Suprapubic skin (tissue), 3 donors: ENCODE measurements around the gene SHISA8.

Experiments
- EP300 ChIP-seq: sonication (generic); formaldehyde crosslinking; IDR thresholded peaks from one replicate; pipeline ENCODE4 v1.6.1; 2017; ENCODE audit warnings: antibody characterized with exemption
- POLR2A ChIP-seq, 2 donors: fragments of 450-650 bp; IDR thresholded peaks; one replicate each; pipeline ENCODE4 v1.6.1; 2017; ENCODE audit warnings: antibody characterized with exemption in 2 of 2, mild to moderate bottlenecking in 2 of 2, moderate library complexity in 2 of 2
- TF ChIP-seq, protein P1 (sequence below), 2 donors: fragments of 200-600 bp in 1 of 2; fragments of 450-650 bp in 1 of 2; sonication (generic) in 1 of 2; IDR thresholded peaks; one replicate each; pipeline ENCODE4 v1.5.1; 2016 to 2019; ENCODE audit warnings: antibody characterized with exemption in 2 of 2, mild to moderate bottlenecking in 1 of 2, moderate library complexity in 1 of 2

DNA sequence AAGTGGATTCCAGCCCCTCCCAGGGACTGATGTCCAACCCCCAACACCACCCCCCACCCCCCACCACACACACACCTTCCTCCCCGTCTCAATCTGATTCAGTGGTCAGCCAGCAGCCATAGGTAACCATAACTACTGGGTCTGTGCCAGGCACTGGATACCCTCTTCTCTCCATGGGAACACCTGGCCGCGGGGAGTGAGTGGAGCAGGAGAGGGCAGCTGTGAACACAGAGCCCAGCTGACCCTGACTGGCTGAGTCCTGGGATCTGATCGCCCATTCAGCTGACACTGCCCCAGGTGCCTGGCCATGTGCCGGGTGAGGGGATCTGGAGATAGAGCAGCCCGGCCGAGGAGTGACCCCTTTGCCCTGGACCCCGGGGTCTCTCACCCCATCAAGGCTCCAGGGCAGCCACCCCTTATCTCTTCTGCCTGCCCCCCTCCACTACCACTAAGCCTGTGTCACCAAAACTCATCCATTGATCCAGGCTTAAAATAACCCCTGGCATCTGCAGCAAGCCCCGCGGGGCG lies 2.6 kb upstream of the SHISA8 start:
- TF ChIP-seq, protein P1, sequence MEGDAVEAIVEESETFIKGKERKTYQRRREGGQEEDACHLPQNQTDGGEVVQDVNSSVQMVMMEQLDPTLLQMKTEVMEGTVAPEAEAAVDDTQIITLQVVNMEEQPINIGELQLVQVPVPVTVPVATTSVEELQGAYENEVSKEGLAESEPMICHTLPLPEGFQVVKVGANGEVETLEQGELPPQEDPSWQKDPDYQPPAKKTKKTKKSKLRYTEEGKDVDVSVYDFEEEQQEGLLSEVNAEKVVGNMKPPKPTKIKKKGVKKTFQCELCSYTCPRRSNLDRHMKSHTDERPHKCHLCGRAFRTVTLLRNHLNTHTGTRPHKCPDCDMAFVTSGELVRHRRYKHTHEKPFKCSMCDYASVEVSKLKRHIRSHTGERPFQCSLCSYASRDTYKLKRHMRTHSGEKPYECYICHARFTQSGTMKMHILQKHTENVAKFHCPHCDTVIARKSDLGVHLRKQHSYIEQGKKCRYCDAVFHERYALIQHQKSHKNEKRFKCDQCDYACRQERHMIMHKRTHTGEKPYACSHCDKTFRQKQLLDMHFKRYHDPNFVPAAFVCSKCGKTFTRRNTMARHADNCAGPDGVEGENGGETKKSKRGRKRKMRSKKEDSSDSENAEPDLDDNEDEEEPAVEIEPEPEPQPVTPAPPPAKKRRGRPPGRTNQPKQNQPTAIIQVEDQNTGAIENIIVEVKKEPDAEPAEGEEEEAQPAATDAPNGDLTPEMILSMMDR (IDR thresholded peaks at IDR 0.05), result no peak
- no peak for TF ChIP-seq POLR2A (IDR thresholded peaks at IDR 0.05)
- TF ChIP-seq EP300, result no peak
